KG1 (cell line): ENCODE measurements around the gene SAMHD1.
"Not testable (repeated sequence)": the region's sequence is repeated elsewhere in the genome, so short reads cannot be mapped to it uniquely, and the experiment has no call there.

Experiments
- DNase-seq: peaks from one replicate; lab custom pipeline; 2025; lab: John Stamatoyannopoulos, UW

Gene SAMHD1

GRCh38 chr20:36956016-36956415 lies 4.5 kb upstream of the SAMHD1 start:
- DNase-seq: no peak

- DNase-seq: no peak
Observed at GRCh38 chr20:36951979-36952738, 651 bp upstream of the SAMHD1 start.

GRCh38 chr20:36950414-36951197 lies 902 bp downstream of the SAMHD1 start:
- no peak for DNase-seq

GRCh38 chr20:36941401-36941835 lies 10.1 kb downstream of the SAMHD1 start:
- DNase-seq: no peak

DNA sequence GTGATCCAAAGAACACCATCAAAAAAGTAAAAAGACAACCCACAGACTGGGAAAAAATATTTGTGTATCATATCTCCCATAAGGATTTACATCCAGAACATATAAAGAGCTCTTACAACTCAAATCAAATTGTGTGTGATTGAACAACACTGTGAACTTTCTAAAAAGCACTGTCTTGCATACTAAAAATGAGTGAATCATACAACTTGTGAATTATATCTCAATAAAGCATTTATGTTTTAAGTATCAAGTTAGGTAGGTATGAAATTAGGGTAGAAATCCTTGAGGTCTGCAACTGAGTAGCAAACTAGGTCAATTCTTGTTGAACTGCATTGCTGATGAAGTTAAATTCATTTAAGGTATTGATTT lies 14.1 kb downstream of the SAMHD1 start:
- no peak for DNase-seq

- DNase-seq: not testable (repeated sequence)
Observed at GRCh38 chr20:36936761-36937401, 14.6 kb downstream of the SAMHD1 start.

DNA sequence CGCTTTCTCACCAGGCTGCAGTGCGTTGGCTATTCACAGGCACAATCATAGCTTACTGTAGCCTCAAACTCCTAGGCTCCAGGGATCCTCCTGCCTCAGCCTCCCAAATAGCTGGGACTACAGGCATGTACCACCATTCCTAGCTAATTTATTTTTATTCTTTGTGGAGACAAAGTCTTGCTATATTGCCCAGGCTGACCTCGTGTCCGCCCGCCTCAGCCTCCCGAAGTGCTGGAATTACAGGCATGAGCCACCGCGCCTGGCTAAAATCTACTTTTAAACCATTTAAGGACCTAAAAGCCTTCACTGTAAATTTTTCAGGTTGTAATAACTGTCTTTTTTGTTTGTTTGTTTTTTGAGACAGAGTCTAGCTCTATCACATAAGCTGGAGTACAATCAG lies 15.2 kb downstream of the SAMHD1 start:
- DNase-seq: no peak

GRCh38 chr20:36933571-36933970 lies 17.9 kb downstream of the SAMHD1 start:
- not testable (repeated sequence) for DNase-seq

DNA sequence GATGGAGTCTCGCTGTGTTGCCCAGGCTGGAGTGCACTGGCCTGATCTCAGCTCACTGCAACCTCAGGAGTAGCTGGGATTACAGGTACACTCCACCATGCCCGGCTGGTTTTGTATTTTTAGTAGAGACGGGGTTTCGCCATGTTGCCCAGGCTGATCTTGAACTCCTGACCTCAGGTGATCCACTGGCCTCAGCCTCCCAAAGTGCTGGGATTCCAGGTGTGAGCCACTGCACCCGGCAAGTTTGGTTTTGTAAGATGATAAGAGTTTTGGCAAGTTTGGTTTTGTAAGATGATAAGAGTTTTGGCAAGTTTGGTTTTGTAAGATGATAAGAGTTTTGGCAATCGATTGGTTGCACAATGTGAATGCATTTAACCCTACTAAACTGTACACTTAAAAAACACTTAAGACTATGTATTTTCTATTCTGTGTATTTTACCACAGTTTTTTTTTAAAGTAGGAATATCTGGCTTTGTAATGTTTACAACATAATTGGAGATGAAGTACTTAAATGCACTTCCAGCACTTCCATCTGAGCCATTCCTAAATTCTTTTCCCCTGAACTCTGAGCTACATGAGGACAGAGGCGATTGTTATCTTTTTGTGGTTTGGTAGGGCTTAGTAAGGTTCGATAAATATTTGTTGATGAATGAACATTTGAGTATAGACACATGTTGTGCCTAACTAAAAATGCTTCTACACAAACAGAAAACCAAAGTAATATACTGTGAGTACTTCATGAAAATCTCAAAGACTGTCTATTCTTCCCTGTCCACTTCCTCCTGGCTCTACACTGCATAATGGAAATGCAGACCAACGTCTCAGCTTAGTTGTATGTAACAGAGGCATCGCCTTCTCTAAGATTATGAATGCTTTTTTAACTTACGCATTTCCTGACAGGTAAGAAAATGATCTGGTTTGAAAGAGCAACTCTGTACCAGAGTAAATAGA lies 18.8 kb downstream of the SAMHD1 start:
- DNase-seq: no peak

DNA sequence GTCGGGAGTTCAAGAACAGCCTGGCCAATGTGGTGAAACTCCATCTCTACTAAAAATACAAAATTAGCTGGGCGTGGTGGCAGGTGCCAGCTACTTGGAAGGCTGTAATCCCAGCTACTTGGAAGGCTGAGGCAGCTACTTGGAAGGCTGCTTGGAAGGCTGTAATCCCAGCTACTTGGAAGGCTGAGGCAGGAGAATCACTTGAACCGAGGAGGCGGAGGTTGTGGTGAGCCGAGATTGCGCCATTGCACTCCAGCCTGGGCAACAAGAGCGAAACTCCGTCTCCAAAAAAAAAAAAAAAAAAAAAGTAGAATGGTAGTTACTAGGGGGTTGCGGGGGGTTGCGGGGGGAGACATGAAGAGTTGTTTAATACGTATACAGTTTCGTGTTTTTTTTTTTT lies 19.4 kb downstream of the SAMHD1 start:
- not testable (repeated sequence) for DNase-seq

DNA sequence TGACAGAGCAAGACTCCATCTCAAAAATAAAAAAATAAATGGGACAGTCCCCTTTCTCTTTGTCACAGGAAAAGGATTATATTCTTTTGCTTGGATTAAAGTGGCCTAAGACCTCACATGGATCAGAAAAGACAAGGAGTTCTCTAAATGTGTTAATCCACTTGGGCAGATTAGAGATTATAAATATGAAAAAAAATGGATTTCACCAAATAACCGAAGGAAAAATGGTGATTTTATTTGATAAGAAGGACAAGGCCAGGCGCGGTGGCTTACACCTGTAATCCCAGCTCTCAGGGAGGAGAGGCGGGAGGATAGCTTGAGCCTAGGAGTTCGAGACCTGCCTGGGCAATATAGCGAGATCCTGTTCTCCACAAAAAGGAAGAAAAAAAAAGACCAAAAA lies 21.8 kb downstream of the SAMHD1 start:
- DNase-seq: no peak

DNA sequence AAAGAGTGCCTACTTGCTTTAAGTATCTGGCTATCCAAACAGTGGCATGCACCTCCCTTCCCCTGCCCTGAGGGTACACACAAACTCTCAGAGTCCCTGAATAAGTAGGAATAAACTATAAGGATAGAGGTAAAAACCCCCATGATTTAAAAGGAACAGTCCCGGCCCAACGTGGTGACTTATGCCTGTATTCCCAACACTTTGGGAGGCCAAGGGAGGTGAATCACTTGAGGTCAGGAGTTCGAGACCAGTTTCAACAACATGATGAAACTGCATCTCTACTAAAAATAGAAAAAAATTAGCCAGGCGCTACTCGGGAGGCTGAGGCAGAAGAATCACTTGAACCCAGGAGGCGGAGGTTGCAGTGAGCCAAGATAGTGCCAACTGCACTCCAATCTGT lies 22.2 kb downstream of the SAMHD1 start:
- DNase-seq: no peak

GRCh38 chr20:36927704-36928103 lies 23.8 kb downstream of the SAMHD1 start:
- no peak for DNase-seq

DNA sequence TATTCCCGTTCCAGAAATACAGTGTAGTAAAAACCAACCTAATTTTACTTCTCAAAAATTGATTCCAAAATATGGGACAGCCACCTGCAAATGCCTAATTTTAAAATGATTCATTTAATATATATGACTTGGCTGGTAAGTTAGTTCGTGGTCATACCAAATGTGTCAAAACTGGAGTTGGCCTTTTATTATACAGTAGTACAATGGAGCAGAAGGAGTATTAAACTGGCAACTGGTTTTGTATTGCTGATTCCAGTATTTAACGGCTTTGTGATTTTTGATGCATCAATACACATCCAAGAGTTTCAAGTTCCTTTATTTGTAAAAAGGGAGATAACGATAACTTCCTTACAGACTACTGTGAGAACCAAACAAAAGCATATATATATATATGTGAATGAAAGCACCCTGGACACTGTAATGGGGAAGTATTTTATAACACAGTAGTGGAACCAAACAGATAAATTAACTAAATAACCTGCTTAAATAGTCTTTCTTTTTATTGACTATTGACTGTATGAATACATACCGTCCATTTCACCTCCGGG lies 24.8 kb downstream of the SAMHD1 start:
- no peak for DNase-seq

DNA sequence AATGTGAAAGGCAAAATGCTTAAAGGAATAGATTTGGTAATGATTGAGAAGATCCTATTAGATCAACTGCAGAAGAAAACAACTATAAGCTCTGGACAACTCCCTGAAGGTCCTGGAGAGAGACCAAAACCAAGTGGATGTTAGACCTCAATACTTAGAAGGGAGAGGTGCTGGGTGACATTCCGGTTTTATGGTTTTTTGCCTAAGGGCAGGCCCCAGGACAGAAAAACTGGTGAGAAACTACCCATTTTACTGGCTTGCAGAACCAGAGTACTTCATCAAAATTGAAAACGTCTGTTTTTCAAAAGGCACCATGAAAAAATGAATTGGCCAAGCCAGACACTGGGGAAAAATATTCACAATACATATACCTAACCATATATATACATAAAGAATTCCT lies 26.3 kb downstream of the SAMHD1 start:
- DNase-seq: no peak

DNA sequence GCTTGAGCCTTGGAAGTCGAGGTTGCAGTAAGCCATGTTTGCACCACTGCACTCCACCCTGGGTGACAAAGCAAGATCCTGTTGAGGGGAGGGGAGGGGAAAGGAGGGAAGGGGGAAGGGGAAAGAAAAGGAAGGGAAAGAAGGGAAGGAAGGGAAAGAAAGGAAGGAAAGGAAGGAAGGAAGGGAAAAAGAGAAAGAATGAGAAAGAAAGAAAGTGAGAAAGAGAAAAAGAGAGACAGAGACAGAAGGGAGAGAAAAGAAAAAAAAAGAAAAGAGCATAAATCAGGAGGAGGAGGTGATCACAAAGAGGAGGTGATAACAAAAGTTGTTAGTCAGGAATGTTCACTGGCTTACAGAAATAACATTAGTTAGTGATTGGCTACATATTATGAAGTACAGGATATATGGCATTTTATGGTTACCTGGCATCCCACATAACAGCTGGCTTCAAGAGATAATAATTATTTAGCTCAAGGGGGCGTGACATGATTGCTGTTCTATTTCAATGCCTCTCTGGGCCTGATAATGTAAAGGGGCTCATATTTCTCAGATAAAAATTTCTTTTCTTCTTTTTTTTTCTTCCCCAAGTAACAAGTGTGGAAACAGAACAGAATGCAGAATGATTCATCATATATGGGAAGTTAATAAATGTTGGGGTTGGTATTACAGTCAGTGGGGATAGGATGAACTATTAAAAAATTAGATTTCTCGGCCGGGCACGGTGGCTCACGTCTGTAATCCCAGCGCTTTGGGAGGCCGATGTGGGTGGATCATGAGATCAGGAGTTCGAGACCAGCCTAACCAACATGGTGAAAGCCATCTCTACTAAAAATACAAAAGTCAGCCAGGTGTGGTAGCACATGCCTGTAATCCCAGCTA lies 27.1 kb downstream of the SAMHD1 start:
- DNase-seq: no peak

- no peak for DNase-seq
Observed at GRCh38 chr20:36920334-36920730, 31.2 kb downstream of the SAMHD1 start.

DNA sequence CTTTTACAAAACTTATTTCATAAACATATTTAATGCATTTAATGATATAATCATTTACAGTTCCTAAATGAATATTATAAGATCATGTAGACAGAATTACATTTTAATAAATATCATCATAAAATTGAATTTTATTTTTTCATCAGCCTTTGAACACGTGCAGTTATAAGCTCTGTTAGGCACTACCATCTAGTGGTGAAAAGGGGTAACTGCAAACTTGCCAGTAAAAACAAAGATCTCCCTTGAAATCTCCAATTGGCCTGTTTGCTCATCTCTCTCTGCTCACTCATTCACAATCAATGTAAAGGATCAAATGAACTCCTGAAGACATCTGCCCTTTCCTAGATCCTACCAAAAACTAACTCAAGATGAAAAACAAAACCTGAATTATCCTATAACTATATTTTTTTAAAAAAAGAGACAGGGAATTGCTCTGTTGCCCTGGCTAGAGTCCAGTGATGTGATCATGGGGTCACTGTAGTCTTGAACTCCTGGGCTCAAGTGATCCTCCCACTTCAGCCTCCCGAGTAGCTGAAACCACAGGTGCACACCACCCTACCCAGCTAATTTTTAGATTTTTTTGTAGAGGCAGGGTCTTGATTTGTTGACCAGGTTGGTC lies 31.7 kb downstream of the SAMHD1 start:
- DNase-seq: peak; percentile 44

DNA sequence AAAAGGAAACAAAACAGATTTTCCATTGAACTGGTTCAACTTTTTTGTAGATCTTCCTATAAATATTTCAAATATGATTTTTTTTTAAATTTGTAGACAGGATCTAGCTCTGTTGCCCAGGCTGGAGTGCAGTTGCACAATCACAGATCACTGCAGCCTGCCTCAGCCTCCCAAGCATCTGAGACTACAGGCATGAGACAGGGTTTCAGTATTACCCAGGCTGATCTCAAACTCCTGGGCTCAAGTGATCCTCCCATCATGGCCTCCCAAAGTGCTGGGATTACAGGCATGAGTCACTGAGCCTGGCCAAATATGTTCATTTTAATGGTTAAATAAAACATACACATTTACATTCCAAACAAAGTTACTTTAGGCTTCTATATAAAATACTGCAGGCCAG lies 33.6 kb downstream of the SAMHD1 start:
- no peak for DNase-seq

GRCh38 chr20:36917240-36917639 lies 34.3 kb downstream of the SAMHD1 start:
- no peak for DNase-seq
